GM18507 (cell line): ENCODE measurements around the gene GHDC.
"Not testable (repeated sequence)": the region's sequence is repeated elsewhere in the genome, so short reads cannot be mapped to it uniquely, and the experiment has no call there.

Experiments
- DNase-seq: peaks from one replicate; pipeline ENCODE4 v3.0.0; 2011; ENCODE audit warnings: low read depth; ENCODE audit not compliant: insufficient read length; ENCODE audit errors: extremely low spot score
- FAIRE-seq: peaks from 2 replicates; lab custom pipeline; 2011; peaks lifted over from hg19 to GRCh38; lab: Jason Lieb, UNC

Gene GHDC

GRCh38 chr17:42193969-42194899 is at the start of gene GHDC:
GHDC (minus strand) TSS chr17:42194494; CDS start chr17:42193581, 913 bp downstream.
- FAIRE-seq = peak; percentile 96
- DNase-seq = peak; percentile 75

GRCh38 chr17:42243493-42243982 is 49.2 kb upstream of the GHDC start:
- no peak for DNase-seq

GRCh38 chr17:42241871-42242270 is 47.6 kb upstream of the GHDC start:
- DNase-seq (no peak), FAIRE-seq (no peak)

More at GRCh38 chr17:42243493-42243982, 49.2 kb upstream of the GHDC start:
- no peak for FAIRE-seq

GRCh38 chr17:42240863-42241262 is 46.6 kb upstream of the GHDC start:
- DNase-seq, FAIRE-seq: not testable (repeated sequence)

- DNase-seq = no peak
- FAIRE-seq = peak; percentile 5
Observed at GRCh38 chr17:42240201-42240600, 45.9 kb upstream of the GHDC start.

DNA sequence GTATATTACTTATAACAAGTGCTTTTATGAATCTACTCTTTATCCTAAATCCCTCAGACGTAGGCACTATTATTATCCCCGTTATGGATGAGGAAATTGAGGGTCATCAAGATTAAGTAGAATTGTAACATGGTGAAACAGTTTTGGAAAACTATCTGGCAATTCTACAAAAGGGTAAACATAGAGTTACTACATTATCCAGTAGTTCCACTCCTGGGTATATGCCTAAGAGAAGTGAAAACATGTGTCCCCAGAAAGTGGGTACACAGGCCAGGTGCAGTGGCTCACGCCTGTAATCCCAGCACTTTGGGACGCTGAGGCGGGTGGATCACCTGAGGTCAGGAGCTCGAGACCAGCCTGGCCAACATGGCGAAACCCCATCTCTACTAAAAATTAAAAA is 45.3 kb upstream of the GHDC start:
- FAIRE-seq = not testable (repeated sequence)

DNA sequence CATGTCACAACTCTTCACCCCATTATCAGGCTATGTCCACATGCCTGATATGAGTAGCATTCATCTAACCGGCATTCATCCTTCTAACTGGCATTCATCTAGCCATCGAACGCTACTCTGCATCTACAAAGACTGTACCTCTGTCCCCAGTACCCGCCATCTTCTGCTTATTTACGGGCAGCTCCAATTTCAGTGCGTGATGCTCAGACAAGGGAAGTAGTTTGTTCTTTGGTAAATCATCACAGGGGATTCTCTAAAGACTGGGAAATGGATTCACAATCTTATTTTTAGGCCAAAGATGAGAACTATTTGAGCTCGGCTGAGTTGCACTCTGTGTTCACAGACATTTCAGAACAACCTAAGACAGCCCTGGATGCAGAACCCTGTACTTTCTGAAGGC is 42.5 kb upstream of the GHDC start:
- FAIRE-seq = no peak
- no peak for DNase-seq

More for the DNA sequence above, 45.3 kb upstream of the GHDC start:
- DNase-seq = not testable (repeated sequence)

DNA sequence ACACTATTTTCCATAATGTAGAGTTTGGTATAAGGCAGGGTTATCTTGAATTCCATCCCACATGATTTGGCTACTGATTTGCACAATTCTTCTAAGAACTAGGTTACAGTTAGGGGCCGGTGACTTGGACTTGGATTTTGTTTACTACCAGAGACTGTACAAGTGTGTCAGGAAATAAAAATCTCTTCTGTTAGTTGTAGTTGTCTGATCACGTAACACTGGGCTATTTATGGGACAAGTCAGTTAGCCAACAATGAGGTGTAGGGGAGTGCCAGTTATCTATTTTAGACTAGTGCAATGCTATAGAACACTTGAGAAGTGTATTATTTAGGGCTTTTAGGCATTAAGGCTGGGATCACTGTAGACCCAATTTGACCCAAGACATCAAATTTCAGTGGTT is 39.7 kb upstream of the GHDC start:
- no peak for FAIRE-seq

GRCh38 chr17:42233156-42233555 is 38.9 kb upstream of the GHDC start:
- FAIRE-seq (no peak), DNase-seq (no peak)

More for the DNA sequence above, 39.7 kb upstream of the GHDC start:
- DNase-seq = no peak

GRCh38 chr17:42230225-42230624 is 35.9 kb upstream of the GHDC start:
- DNase-seq (no peak), FAIRE-seq (no peak)

DNA sequence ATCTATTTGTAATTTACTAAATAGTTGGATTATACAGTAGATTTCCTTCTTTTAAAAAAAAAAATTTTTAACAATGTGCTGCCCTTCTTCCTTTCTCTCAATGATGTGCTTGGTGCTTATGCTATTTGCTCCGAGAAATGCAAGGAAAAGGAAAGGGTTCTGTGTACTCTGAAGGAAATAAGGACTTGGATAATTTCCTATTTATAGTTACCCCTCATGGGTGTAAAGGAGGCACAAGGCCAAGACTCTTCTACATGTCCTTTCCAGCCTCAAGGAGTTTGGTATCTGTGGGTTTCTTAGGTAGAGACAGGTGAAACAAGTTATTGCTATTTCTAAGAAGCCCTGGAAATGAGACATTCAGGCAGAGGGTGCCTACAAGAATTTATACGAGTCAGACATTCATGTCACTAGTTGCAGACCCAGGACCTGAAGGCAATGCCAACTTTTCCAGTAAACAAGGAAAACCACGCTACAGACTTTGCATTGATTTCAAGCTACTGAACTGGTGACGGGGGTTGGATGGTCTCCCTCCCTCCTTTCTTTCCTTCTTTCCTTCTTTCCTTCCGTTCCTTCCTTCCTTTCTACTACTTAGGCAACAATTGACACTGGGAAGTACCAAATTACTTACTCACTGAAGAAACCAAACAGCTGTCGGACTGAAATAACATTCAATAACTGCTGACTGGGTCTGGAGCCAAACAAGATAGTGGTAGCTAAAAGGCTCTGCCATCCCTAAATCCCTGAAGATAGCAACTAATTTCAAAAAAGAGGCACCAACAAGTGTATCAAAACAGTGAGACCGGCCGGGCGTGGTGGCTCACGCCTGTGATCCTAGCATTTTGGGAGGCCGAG is 33.8 kb upstream of the GHDC start:
- FAIRE-seq (no peak), DNase-seq (no peak)

- no peak for FAIRE-seq
- DNase-seq = no peak
Observed at GRCh38 chr17:42225646-42226045, 31.4 kb upstream of the GHDC start.

DNA sequence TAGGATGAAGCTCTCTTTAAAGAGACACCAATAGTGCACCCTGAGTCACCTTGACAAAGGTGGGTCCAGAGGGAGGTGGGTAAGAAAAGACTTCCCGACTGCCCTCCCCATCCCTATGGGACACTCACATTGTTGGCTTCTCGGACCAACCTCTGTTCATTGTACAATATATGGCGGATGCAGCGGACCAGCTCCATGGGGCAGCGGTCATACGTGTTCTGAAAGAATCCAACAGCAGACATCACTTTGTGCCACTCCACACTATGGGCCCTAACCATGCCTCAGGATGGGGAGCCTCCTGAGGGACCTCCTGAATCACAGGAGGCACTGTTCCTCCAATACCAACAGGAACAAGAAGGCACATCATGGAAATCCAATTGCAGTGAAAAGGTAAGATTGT is 30.4 kb upstream of the GHDC start:
- no peak for FAIRE-seq

GRCh38 chr17:42221886-42222745 is 27.8 kb upstream of the GHDC start:
- FAIRE-seq (no peak), DNase-seq (peak; percentile 25)

More for the DNA sequence above, 30.4 kb upstream of the GHDC start:
- no peak for DNase-seq

GRCh38 chr17:42219280-42219679 is 25.0 kb upstream of the GHDC start:
- not testable (repeated sequence) for DNase-seq, FAIRE-seq

DNA sequence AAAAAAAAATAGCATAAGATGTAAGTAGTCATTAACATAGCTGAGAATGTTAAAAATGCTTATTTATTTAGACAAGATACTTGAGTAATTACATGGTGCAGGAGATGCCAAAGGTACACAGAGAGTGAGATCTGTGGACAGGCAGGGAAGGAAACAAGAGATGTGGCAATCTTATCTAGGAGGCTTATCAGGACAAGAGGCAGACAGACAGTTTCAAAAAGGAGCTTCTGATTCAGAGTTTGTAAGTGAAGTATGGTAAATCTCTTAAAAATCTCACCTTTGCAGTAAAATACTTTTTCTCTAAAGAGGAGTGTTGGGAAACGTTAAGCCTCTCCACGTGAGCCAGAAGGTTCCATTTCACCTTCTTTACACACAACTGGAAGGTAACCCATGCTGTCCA is 19.9 kb upstream of the GHDC start:
- DNase-seq (no peak), FAIRE-seq (no peak)

DNA sequence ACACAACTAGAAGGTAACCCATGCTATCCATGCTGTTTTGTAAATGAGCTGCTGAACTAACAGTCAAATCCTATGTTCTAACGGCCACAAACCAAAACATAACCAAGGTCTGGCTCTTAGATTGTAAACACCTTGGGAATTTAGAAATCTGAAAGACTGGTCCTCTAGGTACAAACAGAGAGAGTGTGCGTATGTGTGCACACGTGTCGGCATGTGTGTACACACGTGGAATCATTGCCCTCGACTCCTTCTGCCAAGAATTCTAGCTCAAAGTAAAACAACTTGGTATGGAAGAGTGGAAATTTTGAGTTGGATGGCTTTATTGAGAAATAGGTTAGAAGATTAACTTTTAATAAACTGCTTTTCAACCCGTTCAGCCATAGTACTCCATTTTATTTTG is 18.1 kb upstream of the GHDC start:
- no peak for DNase-seq
- no peak for FAIRE-seq

DNA sequence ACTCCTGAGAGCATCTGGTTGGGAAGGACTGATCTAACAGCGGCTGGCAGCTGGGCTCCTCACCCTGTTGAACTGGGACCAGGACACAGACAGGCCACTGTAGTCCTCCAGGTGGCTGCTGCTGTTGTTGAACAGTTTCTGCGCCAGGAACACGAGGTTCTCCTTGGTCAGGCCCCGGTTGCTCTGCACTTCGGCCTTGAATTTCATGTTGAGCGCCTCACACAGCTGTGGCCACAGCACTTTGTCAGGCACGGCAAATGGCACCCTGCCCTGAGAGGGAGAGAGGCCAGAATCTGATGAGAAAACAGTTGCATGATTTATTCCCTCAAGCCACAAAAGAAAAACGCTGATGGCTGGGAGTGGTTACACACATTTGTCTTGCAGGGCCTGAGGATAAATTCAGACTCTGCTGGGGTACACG is 17.6 kb upstream of the GHDC start:
- DNase-seq, FAIRE-seq: not testable (repeated sequence)

DNA sequence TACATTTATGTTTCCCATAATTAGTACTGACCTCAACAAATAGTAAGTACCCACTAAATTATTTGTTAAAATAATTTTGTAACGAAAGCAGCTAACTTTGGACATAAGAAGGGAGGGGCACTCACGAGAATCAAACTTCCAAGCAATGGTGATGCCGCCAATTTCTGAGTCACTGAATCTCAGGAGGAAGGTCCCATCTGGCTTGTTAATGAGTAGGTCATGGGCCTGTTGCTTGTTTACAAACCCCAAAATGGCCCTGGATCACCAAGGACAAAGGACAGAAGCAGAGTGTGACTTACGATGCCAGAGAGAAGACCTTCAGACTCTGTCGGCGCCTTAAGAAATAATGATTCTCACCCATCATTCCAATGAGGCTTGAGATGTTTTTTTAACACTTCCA is 15.8 kb upstream of the GHDC start:
- no peak for FAIRE-seq
- DNase-seq = no peak
